B cell (primary cell): ENCODE measurements around the gene ZNF296. TPM values are rescaled to one million over a fixed set of nuclear protein-coding genes. Genes with fewer than 3 reads are reported as not detected.

ENCODE experiments used
- ATAC-seq: fragments of 200-7000 bp; cut with Tn5 transposase; one replicate; pipeline ENCODE4 v1.10.0; 2021; ENCODE audit warnings: low read depth, mild to moderate bottlenecking, moderate number of reproducible peaks, moderate library complexity
- CTCF ChIA-PET: fragments of 350-600 bp; sonication (Branson Sonifier 250); formaldehyde crosslinking; loops from one replicate; lab custom pipeline; 2021; ENCODE audit warnings: antibody characterized with exemption, inconsistent platforms; lab: Charles Lee
- POLR2A ChIA-PET: fragments of 350-600 bp; sonication (Branson Sonifier 250); formaldehyde crosslinking; loops from one replicate; lab custom pipeline; 2021; ENCODE audit warnings: antibody characterized with exemption; lab: Charles Lee
- DNase-seq: peaks from one replicate; pipeline ENCODE4 v3.0.0; 2013
- H2AFZ ChIP-seq: 2 replicates; pipeline ENCODE4 v1.6.1; 2012; ENCODE audit warnings: mild to moderate bottlenecking, low read depth, low read length; ENCODE audit not compliant: insufficient read depth, poor library complexity, severe bottlenecking
- H3K27ac ChIP-seq, 2 donors: 1 replicate in 1 of 2; 2 replicates in 1 of 2; pipeline ENCODE4 v1.5.1; 2012 to 2013; ENCODE audit warnings: low read length in 2 of 2, mild to moderate bottlenecking in 2 of 2, moderate library complexity in 1 of 2
- H3K27me3 ChIP-seq, 4 experiments: fragments of 200-600 bp in 1 of 4; sonication (generic) in 1 of 4; replicated peaks in 1 of 4; 1 replicate in 2 of 4; 2 replicates in 2 of 4; pipeline versions ENCODE4 v1.6.1 to v1.7.0; 2013 to 2016; ENCODE audit warnings: low read length in 3 of 4, mild to moderate bottlenecking in 2 of 4, mixed read lengths in 1 of 4, moderate library complexity in 1 of 4; ENCODE audit not compliant: insufficient read depth in 4 of 4, control insufficient read depth in 3 of 4; ENCODE audit errors: control extremely low read depth in 1 of 4
- H3K36me3 ChIP-seq, 2 experiments: replicated peaks in 1 of 2; 1 replicate in 1 of 2; 2 replicates in 1 of 2; pipeline versions ENCODE4 v1.6.1 to v1.7.1; 2013; ENCODE audit warnings: low read length in 1 of 2; ENCODE audit not compliant: insufficient read depth in 2 of 2, control insufficient read depth in 1 of 2; ENCODE audit errors: control extremely low read depth in 1 of 2, extremely low read depth in 1 of 2
- H3K4me1 ChIP-seq, 2 donors: fragments of 200-600 bp in 1 of 2; sonication (generic) in 1 of 2; 1 replicate in 1 of 2; 2 replicates in 1 of 2; pipeline versions ENCODE4 v1.5.1 to v1.6.1; 2013 to 2017; ENCODE audit warnings: low read length in 2 of 2; ENCODE audit not compliant: control insufficient read depth in 2 of 2, insufficient read depth in 2 of 2
- H3K4me2 ChIP-seq: replicated peaks from 2 replicates; pipeline ENCODE3; 2012; ENCODE audit warnings: mild to moderate bottlenecking, low read depth, low read length; ENCODE audit not compliant: poor library complexity, severe bottlenecking
- H3K4me3 ChIP-seq, 5 experiments: fragments of 200-600 bp in 1 of 5; sonication (generic) in 1 of 5; 1 replicate in 3 of 5; 2 replicates in 2 of 5; pipeline versions ENCODE4 v1.5.1 to v1.7.0; 2011 to 2016; ENCODE audit warnings: low read length in 4 of 5, mild to moderate bottlenecking in 4 of 5, low read depth in 2 of 5, control low read depth in 1 of 5, moderate library complexity in 1 of 5; ENCODE audit not compliant: insufficient read depth in 1 of 5; ENCODE audit errors: control extremely low read depth in 1 of 5, extremely low read depth in 1 of 5
- H3K79me2 ChIP-seq: fragments of 200-600 bp; sonication (generic); one replicate; pipeline ENCODE4 v1.6.0; 2016; ENCODE audit warnings: low read length; ENCODE audit not compliant: control insufficient read depth, insufficient read depth
- H3K9ac ChIP-seq: fragments of 200-600 bp; sonication (generic); 2 replicates; pipeline ENCODE4 v1.6.1; 2017; ENCODE audit warnings: mild to moderate bottlenecking, low read length, moderate library complexity
- H3K9me3 ChIP-seq, 3 donors: one replicate each; pipeline versions ENCODE4 v1.6.1 to v1.7.1; 2013; ENCODE audit warnings: low read length in 2 of 3; ENCODE audit not compliant: control insufficient read depth in 2 of 3, insufficient read depth in 1 of 3; ENCODE audit errors: control extremely low read depth in 1 of 3
- H4K20me1 ChIP-seq: 2 replicates; pipeline ENCODE4 v1.6.0; 2012; ENCODE audit warnings: mild to moderate bottlenecking, low read length; ENCODE audit not compliant: insufficient read depth, control insufficient read depth, poor library complexity, severe bottlenecking
- H3K27ac Mint-ChIP-seq: one replicate; pipeline ENCODE4 v1.8.0; 2021; ENCODE audit warnings: mixed read lengths
- H3K27me3 Mint-ChIP-seq: one replicate; pipeline ENCODE4 v1.8.0; 2021; ENCODE audit warnings: mixed read lengths
- H3K4me1 Mint-ChIP-seq: one replicate; pipeline ENCODE4 v1.8.0; 2021; ENCODE audit warnings: mixed read lengths
- H3K4me3 Mint-ChIP-seq: one replicate; pipeline ENCODE4 v1.8.0; 2021; ENCODE audit warnings: mixed read lengths
- H3K9me3 Mint-ChIP-seq: one replicate; pipeline ENCODE4 v1.8.0; 2022; ENCODE audit warnings: mixed read lengths; ENCODE audit not compliant: insufficient read depth
- EZH2 ChIP-seq: IDR thresholded peaks from 2 replicates; pipeline ENCODE4 v1.6.1; 2012; ENCODE audit warnings: borderline replicate concordance, low read depth, mild to moderate bottlenecking, moderate library complexity, low read length; ENCODE audit not compliant: insufficient read depth, poor library complexity, severe bottlenecking
- WGBS: methylation state at CpG from one replicate; pipeline ENCODE4 v1.1.5; 2013; ENCODE audit warnings: missing lambda C conversion rate; ENCODE audit not compliant: insufficient coverage; 5-methylcytosine and 5-hydroxymethylcytosine counted together
- intact Hi-C: fragments of 100-400 bp; cut with micrococcal nuclease; formaldehyde crosslinking; loops from one replicate; pipeline ENCODE4 v1.10.0; 2022
- polyA plus RNA-seq: library from polyadenylated mRNA; depleted of rRNA; stranded (reverse); fragments of >200 nt; gene quantifications from 2 replicates; pipeline ENCODE4 v1.2.3, GENCODE V29; 2012
- total RNA-seq, 2 donors: library from RNA; stranded (reverse); fragments of 120-200 nt in 1 of 2; gene quantifications; 1 replicate in 1 of 2; 2 replicates in 1 of 2; pipeline versions ENCODE4 v1.2.3 to v1.2.4, GENCODE V29; 2013 to 2022
- TF ChIP-seq, protein P1 (sequence below): fragments of 200-600 bp; IDR thresholded peaks from one replicate; pipeline ENCODE4 v1.8.0; 2022; ENCODE audit warnings: antibody characterized with exemption, mild to moderate bottlenecking

ZNF296 gene
- total and polyA plus RNA-seq, 2 donors (not counting 1 experiment from before 2014, with no cell fraction given) = 21.9 to 30.2 TPM

DNA sequence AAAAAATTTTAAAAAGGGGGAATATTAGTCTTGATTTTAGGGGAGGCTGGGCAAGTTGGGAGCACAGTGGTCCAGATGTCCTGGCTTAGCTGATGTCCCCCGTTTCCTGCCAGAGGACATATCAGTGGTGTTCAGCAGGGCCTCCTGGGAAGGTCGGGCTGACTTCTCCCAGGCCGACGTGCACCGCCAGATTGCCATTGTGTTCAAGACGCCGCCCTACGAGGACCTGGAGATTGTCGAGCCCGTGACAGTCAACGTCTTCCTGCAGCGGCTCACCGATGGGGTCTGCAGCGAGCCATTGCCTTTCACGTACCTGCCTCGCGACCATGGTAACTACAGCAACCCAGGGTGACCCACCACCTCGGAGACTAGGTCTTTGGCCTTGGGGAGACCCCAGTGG, 43.9 kb downstream of the ZNF296 start:
- Histone ChIP-seq H3K9ac (no peak overlapping the region), H3K79me2 (peaks cover 19% of the 10 kb centered on the region), H3K9me3 (peaks cover 0 to 6% (median 0%) of the 10 kb centered on the region in 3 donors), H3K4me1 (no peaks in the 10 kb centered on the region), H2AFZ (no peak overlapping the region), H3K36me3 (peaks cover 17 to 83% of the 10 kb centered on the region in 2 experiments), H3K4me3 (no peak overlapping the region), H3K4me2 (no peak overlapping the region), H3K27ac (no peak overlapping the region), H4K20me1 (no peaks in the 10 kb centered on the region), H3K27me3 (no peaks in the 10 kb centered on the region)
- Mint-ChIP-seq H3K4me3 (no peak overlapping the region), H3K27ac (no peak overlapping the region), H3K27me3 (no peaks in the 10 kb centered on the region), H3K9me3 (no peaks in the 10 kb centered on the region), H3K4me1 (no peaks in the 10 kb centered on the region)
- WGBS = 99% methylated on average over 18 of the region's 18 CpGs
- POLR2A ChIA-PET = no interaction called here
- DNase-seq (peak; percentile 33), ATAC-seq (no peak)
- intact Hi-C loops = no loop called here
- CTCF ChIA-PET = interaction anchor here (0.8 to 0.9 kb wide), 2 partner anchors 10 to 19 kb away, joined by 3 read pairs; no protein-coding TSS in a partner anchor
- TF ChIP-seq, protein P1, sequence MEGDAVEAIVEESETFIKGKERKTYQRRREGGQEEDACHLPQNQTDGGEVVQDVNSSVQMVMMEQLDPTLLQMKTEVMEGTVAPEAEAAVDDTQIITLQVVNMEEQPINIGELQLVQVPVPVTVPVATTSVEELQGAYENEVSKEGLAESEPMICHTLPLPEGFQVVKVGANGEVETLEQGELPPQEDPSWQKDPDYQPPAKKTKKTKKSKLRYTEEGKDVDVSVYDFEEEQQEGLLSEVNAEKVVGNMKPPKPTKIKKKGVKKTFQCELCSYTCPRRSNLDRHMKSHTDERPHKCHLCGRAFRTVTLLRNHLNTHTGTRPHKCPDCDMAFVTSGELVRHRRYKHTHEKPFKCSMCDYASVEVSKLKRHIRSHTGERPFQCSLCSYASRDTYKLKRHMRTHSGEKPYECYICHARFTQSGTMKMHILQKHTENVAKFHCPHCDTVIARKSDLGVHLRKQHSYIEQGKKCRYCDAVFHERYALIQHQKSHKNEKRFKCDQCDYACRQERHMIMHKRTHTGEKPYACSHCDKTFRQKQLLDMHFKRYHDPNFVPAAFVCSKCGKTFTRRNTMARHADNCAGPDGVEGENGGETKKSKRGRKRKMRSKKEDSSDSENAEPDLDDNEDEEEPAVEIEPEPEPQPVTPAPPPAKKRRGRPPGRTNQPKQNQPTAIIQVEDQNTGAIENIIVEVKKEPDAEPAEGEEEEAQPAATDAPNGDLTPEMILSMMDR = no peak
- TF ChIP-seq EZH2 = no peak

DNA sequence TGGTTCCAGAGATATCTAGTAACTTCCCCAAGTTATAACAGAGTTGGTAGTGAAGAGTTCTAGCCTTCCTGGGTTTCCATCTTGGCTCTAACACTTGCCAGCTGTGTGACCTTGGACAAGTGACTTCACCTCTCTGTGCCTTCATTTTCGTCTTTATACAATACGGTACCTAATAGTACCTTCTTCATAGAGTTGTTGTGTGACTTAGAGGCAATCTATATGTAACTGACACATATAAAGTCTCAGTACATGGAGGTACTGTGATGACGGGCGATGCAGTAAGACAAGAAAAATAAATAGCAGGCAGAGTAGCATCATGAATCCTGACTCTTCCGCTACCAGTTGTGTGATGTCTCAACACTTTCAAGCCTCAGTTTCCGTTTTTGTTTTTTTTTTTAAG, 45.5 kb downstream of the ZNF296 start:
- no peak overlapping the region for H3K4me3 Mint-ChIP-seq
- ChIA-PET POLR2A (no interaction called here), CTCF (no interaction called here)
- Histone ChIP-seq H4K20me1 (no peaks in the 10 kb centered on the region), H2AFZ (no peak overlapping the region), H3K27ac (no peak overlapping the region), H3K9ac (no peak overlapping the region), H3K4me3 (no peak overlapping the region), H3K4me1 (no peaks in the 10 kb centered on the region), H3K79me2 (peaks cover 27% of the 10 kb centered on the region), H3K4me2 (no peak overlapping the region), H3K36me3 (peaks cover 15 to 72% of the 10 kb centered on the region in 2 experiments), H3K27me3 (no peaks in the 10 kb centered on the region), H3K9me3 (peaks cover 0 to 5% (median 0%) of the 10 kb centered on the region in 3 donors)
- WGBS = 100% methylated on average over 4 of the region's 6 CpGs
- H3K4me1 Mint-ChIP-seq = peaks cover 2% of the 10 kb centered on the region
- DNase-seq = no peak
- H3K27me3 Mint-ChIP-seq = no peaks in the 10 kb centered on the region
- H3K27ac Mint-ChIP-seq = no peak overlapping the region
- H3K9me3 Mint-ChIP-seq = no peaks in the 10 kb centered on the region
- ATAC-seq = no peak
- TF ChIP-seq EZH2 = no peak
- TF ChIP-seq, protein P1 = no peak
- intact Hi-C loops = no loop called here
